SK-N-MC (cell line): Measurements from ENCODE around the gene IFIT1.
"Not testable (repeated sequence)": the region's sequence is repeated elsewhere in the genome, so short reads cannot be mapped to it uniquely, and the experiment has no call there.

Source experiments
- EZH2 ChIP-seq: fragments of 200-600 bp; sonication (generic); IDR thresholded peaks from one replicate; pipeline ENCODE4 v1.6.1; 2017; ENCODE audit warnings: antibody characterized with exemption
- FOXP2 ChIP-seq: optimal IDR thresholded peaks from 2 replicates; pipeline ENCODE3; 2011; ENCODE audit warnings: mild to moderate bottlenecking, moderate library complexity; ENCODE audit not compliant: insufficient read depth; ENCODE audit errors: extremely low read length, control extremely low read depth
- POLR2AphosphoS5 ChIP-seq: IDR thresholded peaks from 2 replicates; pipeline ENCODE4 v1.6.1; 2012; ENCODE audit warnings: mild to moderate bottlenecking, low read depth, low read length, borderline replicate concordance

- not testable (repeated sequence) for TF ChIP-seq POLR2AphosphoS5, EZH2, FOXP2
These were observed 16.9 kb downstream of the IFIT1 start for GRCh38 chr10:89409282-89409681.
